ENCODE measurements around the gene TMSB15A. TPM values are rescaled to one million over a fixed set of nuclear protein-coding genes. Genes with fewer than 3 reads are reported as not detected.

Gene TMSB15A
- total RNA-seq: not detected

DNA sequence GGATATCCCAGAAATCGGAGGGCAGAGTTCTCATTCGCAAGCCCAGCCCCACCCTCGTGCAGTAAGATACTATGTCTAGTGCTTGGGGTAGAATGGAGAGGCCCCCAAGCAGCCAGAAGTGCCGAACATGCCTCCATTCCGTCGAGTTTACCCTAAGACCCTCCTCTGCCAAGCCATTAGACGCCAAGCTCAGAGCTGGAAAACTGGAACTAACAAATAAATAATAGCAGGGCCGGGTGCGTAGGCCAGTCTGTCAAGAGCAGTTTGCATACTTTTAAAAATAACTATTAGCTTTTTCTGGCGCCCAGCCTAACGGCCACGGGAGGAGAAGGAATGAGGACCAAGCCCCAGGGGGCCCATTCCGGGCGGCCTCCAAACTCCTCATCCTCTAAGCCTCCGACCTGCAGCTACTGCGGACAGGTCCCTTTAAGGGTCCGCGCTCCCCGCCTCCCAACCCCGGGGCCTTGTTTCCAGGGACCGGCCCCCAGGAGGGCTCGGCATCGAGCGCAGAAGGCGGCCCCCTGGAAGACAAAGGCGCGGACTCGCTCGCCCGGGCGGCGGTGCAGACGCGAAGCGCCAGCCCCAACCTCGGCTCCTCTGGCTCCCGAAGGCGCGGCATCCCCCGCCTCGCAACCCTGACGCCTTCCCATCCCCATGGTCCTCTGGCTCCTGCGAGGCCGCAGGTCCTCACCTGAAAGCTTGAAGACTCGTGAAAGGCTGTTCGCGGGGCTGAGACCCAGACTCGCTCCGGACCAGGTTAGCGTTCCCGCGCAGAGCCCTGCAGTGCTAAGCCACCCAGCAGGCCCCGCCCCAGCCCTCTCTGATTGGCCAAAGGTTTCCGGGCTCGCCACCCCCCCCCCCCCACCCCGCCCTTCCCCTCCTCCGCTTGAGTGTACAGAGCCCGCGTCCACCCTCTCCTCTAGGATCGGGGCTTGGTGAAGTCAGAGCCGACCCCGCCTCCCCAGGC lies at the start of gene TMSB15A:
TSS of gene TMSB15A (minus strand) at position 765 of the 967 bp plus-strand sequence.
- Histone ChIP-seq H3K27ac (peak within 1 kb of the TSS in 1 of 4 donors; percentile 5), H3K36me3 (no peaks in the 10 kb centered on the region), H3K27me3 (peaks cover 8% of the 10 kb centered on the region), H3K9me3 (no peaks in the 10 kb centered on the region), H3K4me3 (peak within 1 kb of the TSS in 3 of 4 donors; percentile 31 to 56 (median 32)), H3K4me1 (peaks cover 0 to 6% (median 2%) of the 10 kb centered on the region in 4 donors)
- DNase-seq: peak; percentile 53
- WGBS, 2 donors (ENCODE audit: low coverage in 1 of 2): 41% methylated on average over 31 of the region's 62 CpGs; no CpG with 5 or more reads in 1 of the 2 donors
- TF ChIP-seq POLR2AphosphoS5 (IDR thresholded peaks at IDR 0.05) (no peak), EP300 (IDR thresholded peaks at IDR 0.05; ENCODE audit: low read depth) (no peak), POLR2A (IDR thresholded peaks at IDR 0.05) (no peak)
- TF ChIP-seq, protein P1, sequence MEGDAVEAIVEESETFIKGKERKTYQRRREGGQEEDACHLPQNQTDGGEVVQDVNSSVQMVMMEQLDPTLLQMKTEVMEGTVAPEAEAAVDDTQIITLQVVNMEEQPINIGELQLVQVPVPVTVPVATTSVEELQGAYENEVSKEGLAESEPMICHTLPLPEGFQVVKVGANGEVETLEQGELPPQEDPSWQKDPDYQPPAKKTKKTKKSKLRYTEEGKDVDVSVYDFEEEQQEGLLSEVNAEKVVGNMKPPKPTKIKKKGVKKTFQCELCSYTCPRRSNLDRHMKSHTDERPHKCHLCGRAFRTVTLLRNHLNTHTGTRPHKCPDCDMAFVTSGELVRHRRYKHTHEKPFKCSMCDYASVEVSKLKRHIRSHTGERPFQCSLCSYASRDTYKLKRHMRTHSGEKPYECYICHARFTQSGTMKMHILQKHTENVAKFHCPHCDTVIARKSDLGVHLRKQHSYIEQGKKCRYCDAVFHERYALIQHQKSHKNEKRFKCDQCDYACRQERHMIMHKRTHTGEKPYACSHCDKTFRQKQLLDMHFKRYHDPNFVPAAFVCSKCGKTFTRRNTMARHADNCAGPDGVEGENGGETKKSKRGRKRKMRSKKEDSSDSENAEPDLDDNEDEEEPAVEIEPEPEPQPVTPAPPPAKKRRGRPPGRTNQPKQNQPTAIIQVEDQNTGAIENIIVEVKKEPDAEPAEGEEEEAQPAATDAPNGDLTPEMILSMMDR (IDR thresholded peaks at IDR 0.05): no peak
- in situ Hi-C loops (cut with MboI; ENCODE audit: low pct_ligation_motif_present in 1 of 4, low pct_unique_long_range_greater_than_20kb in 1 of 4, low sequenced_read_pairs in 3 of 4) (no loop called here), intact Hi-C loops (cut with DNase I; ENCODE audit: low total_unique reads) (no loop called here)

DNA sequence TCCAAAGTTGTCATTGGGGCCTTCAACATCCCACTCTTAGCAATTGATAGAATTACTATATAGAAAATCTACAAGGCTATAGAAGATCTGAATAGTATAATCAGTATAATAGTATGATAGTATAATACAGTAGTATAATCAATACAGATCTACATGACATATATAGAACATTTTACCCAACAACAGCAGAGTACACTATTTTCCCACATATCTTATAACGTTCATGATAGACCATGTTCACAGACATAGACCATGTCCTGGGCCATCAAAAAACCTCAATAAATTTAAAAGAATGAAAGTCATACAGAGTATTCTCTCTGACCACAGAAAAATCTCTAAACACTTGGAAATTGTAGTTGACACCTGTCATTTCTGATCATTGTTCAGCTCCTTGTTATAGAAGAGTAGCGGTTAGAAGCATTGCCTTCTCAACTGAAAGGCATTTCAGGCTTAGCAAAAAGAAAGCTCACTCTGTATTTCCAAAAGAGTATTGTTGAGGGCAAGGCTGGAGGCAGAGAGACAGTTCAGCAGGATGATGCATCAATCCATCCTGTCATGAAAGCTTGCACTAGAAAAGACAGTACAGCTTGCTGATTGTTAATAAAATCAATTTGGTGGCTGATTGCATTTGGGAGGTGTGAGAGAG lies 44.0 kb upstream of the TMSB15A start:
- H3K4me1 ChIP-seq: no peaks in the 10 kb centered on the region
- TF ChIP-seq, protein P1 (IDR thresholded peaks at IDR 0.05): no peak
- no peak for TF ChIP-seq POLR2A (IDR thresholded peaks at IDR 0.05)
- no peak for TF ChIP-seq POLR2AphosphoS5 (IDR thresholded peaks at IDR 0.05)
- TF ChIP-seq EP300 (IDR thresholded peaks at IDR 0.05; ENCODE audit: low read depth): no peak
- in situ Hi-C loops (cut with MboI; ENCODE audit: low pct_ligation_motif_present in 1 of 4, low pct_unique_long_range_greater_than_20kb in 1 of 4, low sequenced_read_pairs in 3 of 4): no loop called here
- no peak overlapping the region for H3K27ac ChIP-seq
- no peak for DNase-seq
- no peaks in the 10 kb centered on the region for H3K36me3 ChIP-seq
- no peaks in the 10 kb centered on the region for H3K9me3 ChIP-seq
- WGBS, 2 donors (ENCODE audit: low coverage in 1 of 2): 69 to 75% methylated on average over 2 of the region's 2 CpGs
- no peaks in the 10 kb centered on the region for H3K27me3 ChIP-seq
- intact Hi-C loops (cut with DNase I; ENCODE audit: low total_unique reads): no loop called here
- no peak overlapping the region for H3K4me3 ChIP-seq

DNA sequence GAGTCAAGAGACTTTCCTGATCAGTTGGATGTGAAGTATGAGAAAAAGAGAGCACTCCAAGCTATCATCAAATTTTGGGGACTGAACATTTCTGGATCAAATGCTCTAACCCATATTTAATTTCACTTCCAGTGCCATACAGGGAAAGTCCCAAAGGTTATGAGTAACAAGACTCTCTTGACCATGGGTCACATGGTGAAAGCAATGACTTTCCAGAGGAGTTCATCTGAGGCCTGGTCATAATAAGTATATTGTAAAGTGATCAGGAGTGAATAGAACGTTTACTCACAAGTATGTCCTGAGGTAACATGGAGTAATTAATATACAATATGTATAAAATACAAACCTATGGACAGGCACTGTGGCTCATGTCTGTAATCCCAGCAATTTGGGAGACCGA lies 42.1 kb upstream of the TMSB15A start:
- intact Hi-C loops (cut with DNase I; ENCODE audit: low total_unique reads) (no loop called here), in situ Hi-C loops (cut with MboI; ENCODE audit: low pct_ligation_motif_present in 1 of 4, low pct_unique_long_range_greater_than_20kb in 1 of 4, low sequenced_read_pairs in 3 of 4) (no loop called here)
- TF ChIP-seq EP300 (IDR thresholded peaks at IDR 0.05; ENCODE audit: low read depth): no peak
- TF ChIP-seq, protein P1 (IDR thresholded peaks at IDR 0.05): no peak
- TF ChIP-seq POLR2AphosphoS5 (IDR thresholded peaks at IDR 0.05): no peak
- no peak for TF ChIP-seq POLR2A (IDR thresholded peaks at IDR 0.05)
- WGBS, 2 donors (ENCODE audit: low coverage in 1 of 2): 73% methylated on average over 2 of the region's 2 CpGs; no CpG with 5 or more reads in 1 of the 2 donors
- Histone ChIP-seq H3K4me3 (no peak overlapping the region), H3K9me3 (no peaks in the 10 kb centered on the region), H3K4me1 (no peaks in the 10 kb centered on the region), H3K27ac (no peak overlapping the region), H3K27me3 (no peaks in the 10 kb centered on the region), H3K36me3 (no peaks in the 10 kb centered on the region)
- no peak for DNase-seq

DNA sequence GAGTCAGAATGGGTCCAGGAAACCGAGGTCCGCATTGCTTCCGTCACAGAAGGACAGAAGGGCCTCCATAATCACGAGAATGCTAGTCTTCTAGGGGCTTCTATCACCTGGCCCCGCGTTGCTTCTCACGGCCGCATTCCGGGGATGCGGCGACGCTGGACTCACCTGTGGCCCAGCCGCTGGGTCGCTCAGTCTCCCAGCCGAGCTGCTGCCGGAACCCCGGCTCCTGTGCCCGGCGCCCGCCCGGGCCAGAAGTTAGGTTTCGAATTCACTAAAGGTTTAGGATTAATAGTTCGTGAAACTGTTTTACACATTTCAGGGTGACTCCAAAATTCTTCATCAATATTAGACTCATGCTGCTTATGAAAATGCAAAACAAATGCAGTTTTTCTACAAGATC lies 31.7 kb upstream of the TMSB15A start:
- DNase-seq: no peak
- H3K27me3 ChIP-seq: no peaks in the 10 kb centered on the region
- WGBS, 2 donors (ENCODE audit: low coverage in 1 of 2): 91% methylated on average over 23 of the region's 23 CpGs; no CpG with 5 or more reads in 1 of the 2 donors
- H3K36me3 ChIP-seq: no peaks in the 10 kb centered on the region
- TF ChIP-seq EP300 (IDR thresholded peaks at IDR 0.05; ENCODE audit: low read depth): no peak
- intact Hi-C loops (cut with DNase I; ENCODE audit: low total_unique reads) (no loop called here), in situ Hi-C loops (cut with MboI; ENCODE audit: low pct_ligation_motif_present in 1 of 4, low pct_unique_long_range_greater_than_20kb in 1 of 4, low sequenced_read_pairs in 3 of 4) (no loop called here)
- no peak overlapping the region for H3K27ac ChIP-seq
- no peaks in the 10 kb centered on the region for H3K4me1 ChIP-seq
- H3K9me3 ChIP-seq: no peaks in the 10 kb centered on the region
- no peak overlapping the region for H3K4me3 ChIP-seq
